Measurements from ENCODE around the gene ASMTL. TPM values are rescaled to one million over a fixed set of nuclear protein-coding genes. Genes with fewer than 3 reads are reported as not detected.

The ASMTL gene
- total and polyA plus RNA-seq, 2 experiments from 2014 or later, result 10.1 to 31.0 TPM

GRCh38 chrX:1496076-1496475, 43.4 kb upstream of the ASMTL start:
- Histone ChIP-seq H4K20me1 (ENCODE audit: insufficient read depth, poor library complexity, severe bottlenecking) (no peaks in the 10 kb centered on the region), H3K9me2 (replicated peaks; ENCODE audit: insufficient read depth) (no peaks in the 10 kb centered on the region), H3K9me3 (ENCODE audit: low read depth) (no peaks in the 10 kb centered on the region), H3K4me2 (no peak overlapping the region), H3K27ac (no peak overlapping the region), H2AFZ (no peak overlapping the region), H3K4me1 (ENCODE audit: insufficient read depth) (no peaks in the 10 kb centered on the region), H3K4me3 (no peak overlapping the region), H3K27me3 (no peaks in the 10 kb centered on the region), H3K79me2 (no peaks in the 10 kb centered on the region), H3K36me3 (replicated peaks; ENCODE audit: insufficient read depth, low read depth) (no peaks in the 10 kb centered on the region)
- DNase-seq (ENCODE audit: low spot score), result no peak
- TF ChIP-seq, protein P1, sequence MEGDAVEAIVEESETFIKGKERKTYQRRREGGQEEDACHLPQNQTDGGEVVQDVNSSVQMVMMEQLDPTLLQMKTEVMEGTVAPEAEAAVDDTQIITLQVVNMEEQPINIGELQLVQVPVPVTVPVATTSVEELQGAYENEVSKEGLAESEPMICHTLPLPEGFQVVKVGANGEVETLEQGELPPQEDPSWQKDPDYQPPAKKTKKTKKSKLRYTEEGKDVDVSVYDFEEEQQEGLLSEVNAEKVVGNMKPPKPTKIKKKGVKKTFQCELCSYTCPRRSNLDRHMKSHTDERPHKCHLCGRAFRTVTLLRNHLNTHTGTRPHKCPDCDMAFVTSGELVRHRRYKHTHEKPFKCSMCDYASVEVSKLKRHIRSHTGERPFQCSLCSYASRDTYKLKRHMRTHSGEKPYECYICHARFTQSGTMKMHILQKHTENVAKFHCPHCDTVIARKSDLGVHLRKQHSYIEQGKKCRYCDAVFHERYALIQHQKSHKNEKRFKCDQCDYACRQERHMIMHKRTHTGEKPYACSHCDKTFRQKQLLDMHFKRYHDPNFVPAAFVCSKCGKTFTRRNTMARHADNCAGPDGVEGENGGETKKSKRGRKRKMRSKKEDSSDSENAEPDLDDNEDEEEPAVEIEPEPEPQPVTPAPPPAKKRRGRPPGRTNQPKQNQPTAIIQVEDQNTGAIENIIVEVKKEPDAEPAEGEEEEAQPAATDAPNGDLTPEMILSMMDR (IDR thresholded peaks at IDR 0.05; ENCODE audit: poor library complexity), result no peak
- TF ChIP-seq EZH2phosphoT487 (IDR thresholded peaks at IDR 0.05; ENCODE audit: low read depth, severe bottlenecking, unreplicated experiment), result no peak
- no peak for TF ChIP-seq EZH2 (IDR thresholded peaks at IDR 0.05; ENCODE audit: borderline replicate concordance)
- 89% methylated on average over 12 of the region's 12 CpGs for WGBS (ENCODE audit: low lambda C conversion rate, missing lambda C conversion rate)

GRCh38 chrX:1493877-1494510, 41.3 kb upstream of the ASMTL start:
- no peaks in the 10 kb centered on the region for H4K20me1 ChIP-seq (ENCODE audit: insufficient read depth, poor library complexity, severe bottlenecking)
- no peaks in the 10 kb centered on the region for H3K27me3 ChIP-seq
- H3K27ac ChIP-seq, result no peak overlapping the region
- no peaks in the 10 kb centered on the region for H3K9me2 ChIP-seq (replicated peaks; ENCODE audit: insufficient read depth)
- no peaks in the 10 kb centered on the region for H3K4me1 ChIP-seq (ENCODE audit: insufficient read depth)
- no peak overlapping the region for H2AFZ ChIP-seq
- H3K4me2 ChIP-seq, result no peak overlapping the region
- no peaks in the 10 kb centered on the region for H3K9me3 ChIP-seq (ENCODE audit: low read depth)
- no peak for DNase-seq (ENCODE audit: low spot score)
- 42% methylated on average over 15 of the region's 15 CpGs for WGBS (ENCODE audit: low lambda C conversion rate, missing lambda C conversion rate)
- no peak overlapping the region for H3K4me3 ChIP-seq
- TF ChIP-seq, protein P1 (IDR thresholded peaks at IDR 0.05; ENCODE audit: poor library complexity), result no peak
- TF ChIP-seq EZH2phosphoT487 (IDR thresholded peaks at IDR 0.05; ENCODE audit: low read depth, severe bottlenecking, unreplicated experiment) (no peak), EZH2 (IDR thresholded peaks at IDR 0.05; ENCODE audit: borderline replicate concordance) (no peak)
- H3K79me2 ChIP-seq, result no peaks in the 10 kb centered on the region
- no peaks in the 10 kb centered on the region for H3K36me3 ChIP-seq (replicated peaks; ENCODE audit: insufficient read depth, low read depth)

- no peak overlapping the region for H3K4me3 ChIP-seq
- H3K9me3 ChIP-seq (ENCODE audit: low read depth), result no peaks in the 10 kb centered on the region
- no peaks in the 10 kb centered on the region for H3K27me3 ChIP-seq
- TF ChIP-seq EZH2 (IDR thresholded peaks at IDR 0.05; ENCODE audit: borderline replicate concordance) (no peak), EZH2phosphoT487 (IDR thresholded peaks at IDR 0.05; ENCODE audit: low read depth, severe bottlenecking, unreplicated experiment) (no peak)
- TF ChIP-seq, protein P1 (IDR thresholded peaks at IDR 0.05; ENCODE audit: poor library complexity), result no peak
- no peaks in the 10 kb centered on the region for H3K79me2 ChIP-seq
- DNase-seq (ENCODE audit: low spot score), result no peak
- H4K20me1 ChIP-seq (ENCODE audit: insufficient read depth, poor library complexity, severe bottlenecking), result no peaks in the 10 kb centered on the region
- H3K4me1 ChIP-seq (ENCODE audit: insufficient read depth), result no peaks in the 10 kb centered on the region
- H3K4me2 ChIP-seq, result no peak overlapping the region
- H3K27ac ChIP-seq, result no peak overlapping the region
- H3K9me2 ChIP-seq (replicated peaks; ENCODE audit: insufficient read depth), result no peaks in the 10 kb centered on the region
- H3K36me3 ChIP-seq (replicated peaks; ENCODE audit: insufficient read depth, low read depth), result no peaks in the 10 kb centered on the region
- H2AFZ ChIP-seq, result no peak overlapping the region
- WGBS (ENCODE audit: low lambda C conversion rate, missing lambda C conversion rate), result 44% methylated on average over 15 of the region's 16 CpGs
Observed at GRCh38 chrX:1493412-1493811, 40.7 kb upstream of the ASMTL start.

Data from hepatocyte (in vitro differentiated cells).